Smooth muscle cell (in vitro differentiated cells): Measurements from ENCODE around the gene DDTL. TPM values are rescaled to one million over a fixed set of nuclear protein-coding genes. Genes with fewer than 3 reads are reported as not detected.

Experiments
- DNase-seq: peaks from one replicate; lab custom pipeline; 2025; ENCODE audit not compliant: unreplicated experiment; lab: John Stamatoyannopoulos, UW
- H2AFZ ChIP-seq: fragments of 200-600 bp; sonication (generic); 2 replicates; pipeline ENCODE4 v1.6.0; 2016; ENCODE audit warnings: antibody characterized with exemption, low read depth, mild to moderate bottlenecking
- H3F3A ChIP-seq: fragments of 200-600 bp; sonication (generic); 2 replicates; pipeline ENCODE4 v1.6.0; 2017; ENCODE audit warnings: antibody characterized with exemption, low read depth
- H3K27ac ChIP-seq: fragments of 200-600 bp; sonication (generic); 2 replicates; pipeline ENCODE4 v1.5.1; 2016; ENCODE audit warnings: low read depth, mild to moderate bottlenecking
- H3K27me3 ChIP-seq: fragments of 200-600 bp; sonication (generic); 2 replicates; pipeline ENCODE4 v1.6.1; 2016; ENCODE audit warnings: low read depth, mild to moderate bottlenecking
- H3K36me3 ChIP-seq: fragments of 200-600 bp; sonication (generic); 2 replicates; pipeline ENCODE4 v1.5.1; 2016; ENCODE audit warnings: low read depth
- H3K4me1 ChIP-seq: fragments of 200-600 bp; sonication (generic); 2 replicates; pipeline ENCODE4 v1.5.1; 2016; ENCODE audit warnings: low read depth
- H3K4me2 ChIP-seq: fragments of 200-600 bp; sonication (generic); 2 replicates; pipeline ENCODE4 v1.6.0; 2016; ENCODE audit warnings: mild to moderate bottlenecking
- H3K4me3 ChIP-seq: fragments of 200-600 bp; sonication (generic); 2 replicates; pipeline ENCODE4 v1.5.1; 2016; ENCODE audit warnings: mild to moderate bottlenecking
- H3K79me2 ChIP-seq: fragments of 200-600 bp; sonication (generic); 2 replicates; pipeline ENCODE4 v1.6.0; 2016; ENCODE audit warnings: low read depth, mild to moderate bottlenecking
- H3K9ac ChIP-seq: fragments of 200-600 bp; sonication (generic); 2 replicates; pipeline ENCODE4 v1.6.0; 2016; ENCODE audit warnings: low read depth
- H3K9me3 ChIP-seq: fragments of 200-600 bp; sonication (generic); replicated peaks from 2 replicates; pipeline ENCODE4 v1.5.1; 2016; ENCODE audit warnings: low read depth
- H4K20me1 ChIP-seq: fragments of 200-600 bp; sonication (generic); 2 replicates; pipeline ENCODE4 v1.6.0; 2016; ENCODE audit warnings: low read depth
- CTCF ChIP-seq: fragments of 200-600 bp; sonication (generic); IDR thresholded peaks from 2 replicates; pipeline ENCODE4 v1.5.1; 2017; ENCODE audit warnings: borderline replicate concordance, mild to moderate bottlenecking, antibody characterized with exemption; ENCODE audit not compliant: insufficient read depth, poor library complexity, severe bottlenecking
- WGBS: methylation state at CpG from one replicate; pipeline ENCODE4 v1.1.7; 2016; ENCODE audit warnings: low lambda C conversion rate; 5-methylcytosine and 5-hydroxymethylcytosine counted together
- polyA plus RNA-seq: library from polyadenylated mRNA; unstranded; fragments of >200 nt; fragmentation: Nextera tagmentation; extraction: Ambion mirVana; gene quantifications from 2 replicates; pipeline ENCODE4 v1.2.1, GENCODE V29; 2016
- total RNA-seq: library from RNA; depleted of rRNA; stranded (reverse); fragments of >200 nt; gene quantifications from 2 replicates; pipeline ENCODE4 v1.2.3, GENCODE V29; 2014

DDTL gene
- total and polyA plus RNA-seq, 2 experiments from 2014 or later = 0.24 TPM; not detected in 1

DNA sequence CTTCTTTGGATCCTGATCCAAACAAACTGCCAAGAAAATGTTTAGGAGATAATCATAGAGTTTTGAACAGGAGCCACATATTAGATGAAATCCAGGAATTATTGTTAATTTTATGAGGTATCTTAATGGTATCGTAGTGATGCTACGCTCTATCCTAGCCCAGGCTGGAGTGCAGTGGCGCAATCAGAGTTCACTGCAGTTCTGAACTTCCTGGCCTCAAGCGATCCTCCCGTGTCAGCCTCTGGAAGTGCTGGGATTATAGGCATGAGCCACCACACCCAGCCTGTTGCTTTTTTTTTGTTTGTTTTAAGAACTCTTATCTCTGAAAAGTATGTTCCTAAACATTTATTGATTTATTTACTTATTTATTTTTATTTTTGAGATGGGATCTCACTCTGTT is 36.2 kb downstream of the DDTL start:
- 86% methylated on average over 5 of the region's 5 CpGs for WGBS
- no peak for DNase-seq
- no peak for TF ChIP-seq CTCF
- Histone ChIP-seq H3K4me1 (no peaks in the 10 kb centered on the region), H3K9ac (no peak overlapping the region), H3K79me2 (no peaks in the 10 kb centered on the region), H3K27ac (no peak overlapping the region), H3K36me3 (no peaks in the 10 kb centered on the region), H3K4me3 (no peak overlapping the region), H4K20me1 (no peaks in the 10 kb centered on the region), H3K27me3 (no peaks in the 10 kb centered on the region), H3K9me3 (no peaks in the 10 kb centered on the region), H2AFZ (no peak overlapping the region), H3K4me2 (no peak overlapping the region), H3F3A (no peaks in the 10 kb centered on the region)

DNA sequence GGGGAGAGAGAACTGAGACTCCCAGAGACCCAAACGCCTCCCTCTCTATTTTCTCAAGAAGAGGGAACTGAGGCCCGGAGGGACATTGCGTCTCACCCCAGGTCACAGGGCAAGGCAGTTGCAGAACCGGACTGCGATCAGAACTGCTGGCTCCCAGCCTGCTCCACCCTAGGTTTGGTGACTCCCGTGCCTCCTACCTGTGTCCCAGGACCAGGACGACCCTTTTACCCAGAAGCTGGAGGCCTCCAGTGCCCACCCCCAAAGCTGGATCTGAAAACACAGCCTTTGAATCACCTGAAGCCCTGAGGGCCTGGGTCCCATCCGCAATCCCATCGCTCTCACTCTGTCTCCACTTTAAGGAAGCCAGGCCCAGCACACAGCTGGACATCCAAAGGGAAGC is 37.2 kb downstream of the DDTL start:
- Histone ChIP-seq H3K9me3 (no peaks in the 10 kb centered on the region), H3F3A (no peaks in the 10 kb centered on the region), H3K27ac (no peak overlapping the region), H3K79me2 (no peaks in the 10 kb centered on the region), H3K4me2 (no peak overlapping the region), H3K9ac (no peak overlapping the region), H3K27me3 (no peaks in the 10 kb centered on the region), H3K4me3 (no peak overlapping the region), H3K36me3 (no peaks in the 10 kb centered on the region), H2AFZ (no peak overlapping the region), H3K4me1 (no peaks in the 10 kb centered on the region), H4K20me1 (no peaks in the 10 kb centered on the region)
- no peak for DNase-seq
- no peak for TF ChIP-seq CTCF
- 90% methylated on average over 9 of the region's 9 CpGs for WGBS

GRCh38 chr22:24005201-24005600 is 38.5 kb downstream of the DDTL start, which contains the start of gene GSTT4:
TSS of gene GSTT4 (minus strand) at chr22:24005453. CDS start at chr22:24005356, 97 bp downstream.
- no peak for TF ChIP-seq CTCF
- Histone ChIP-seq H2AFZ (no peak within 1 kb of the TSS), H3K79me2 (no peaks in the 10 kb centered on the region), H3F3A (peaks cover 4% of the 10 kb centered on the region), H4K20me1 (no peaks in the 10 kb centered on the region), H3K4me1 (no peaks in the 10 kb centered on the region), H3K27me3 (no peaks in the 10 kb centered on the region), H3K4me2 (no peak within 1 kb of the TSS), H3K9ac (no peak within 1 kb of the TSS), H3K9me3 (no peaks in the 10 kb centered on the region), H3K27ac (no peak within 1 kb of the TSS), H3K36me3 (no peaks in the 10 kb centered on the region), H3K4me3 (no peak within 1 kb of the TSS)
- 89% methylated on average over 6 of the region's 6 CpGs for WGBS
- DNase-seq = no peak

- peaks cover 4% of the 10 kb centered on the region for H3K4me1 ChIP-seq
- no peak overlapping the region for H3K4me3 ChIP-seq
- DNase-seq = no peak
- H3K9me3 ChIP-seq = no peaks in the 10 kb centered on the region
- H3F3A ChIP-seq = peaks cover 8% of the 10 kb centered on the region
- H3K4me2 ChIP-seq = no peak overlapping the region
- no peak overlapping the region for H2AFZ ChIP-seq
- WGBS = 79% methylated on average over 10 of the region's 10 CpGs
- no peak for TF ChIP-seq CTCF
- H3K9ac ChIP-seq = no peak overlapping the region
- H3K79me2 ChIP-seq = peaks cover under 1% of the 10 kb centered on the region
- H3K36me3 ChIP-seq = no peaks in the 10 kb centered on the region
- H3K27ac ChIP-seq = no peak overlapping the region
- H4K20me1 ChIP-seq = no peaks in the 10 kb centered on the region
- H3K27me3 ChIP-seq = no peaks in the 10 kb centered on the region
Observed at GRCh38 chr22:24006207-24006913, 39.7 kb downstream of the DDTL start.
